G401 (cell line): ENCODE measurements around the gene SLC22A5. TPM values are rescaled to one million over a fixed set of nuclear protein-coding genes. Genes with fewer than 3 reads are reported as not detected.

Experiments
- DNase-seq: peaks from one replicate; pipeline ENCODE4 v3.0.0-alpha.2; 2015; ENCODE audit warnings: low spot score
- in situ Hi-C: cut with HindIII; loops from 2 replicates; pipeline ENCODE4 v1.10.0; 2016; ENCODE audit warnings: low sequenced_read_pairs, mixed read lengths
- total RNA-seq: library from RNA; depleted of rRNA; stranded (reverse); fragments of >200 nt; shearing (Covaris generic); gene quantifications from 2 replicates; pipeline ENCODE4 v1.2.3, GENCODE V29; 2014; rRNA removed

The SLC22A5 gene
- total RNA-seq = 5.3 and 5.4 TPM in 2 replicates

- peak; percentile 82 for DNase-seq
- in situ Hi-C loops = no loop called here
These were observed at the start of gene SLC22A5 for GRCh38 chr5:132369474-132370180. TSS of gene SLC22A5 (plus strand) at chr5:132369710. CDS start at chr5:132369973, 263 bp downstream.

DNA sequence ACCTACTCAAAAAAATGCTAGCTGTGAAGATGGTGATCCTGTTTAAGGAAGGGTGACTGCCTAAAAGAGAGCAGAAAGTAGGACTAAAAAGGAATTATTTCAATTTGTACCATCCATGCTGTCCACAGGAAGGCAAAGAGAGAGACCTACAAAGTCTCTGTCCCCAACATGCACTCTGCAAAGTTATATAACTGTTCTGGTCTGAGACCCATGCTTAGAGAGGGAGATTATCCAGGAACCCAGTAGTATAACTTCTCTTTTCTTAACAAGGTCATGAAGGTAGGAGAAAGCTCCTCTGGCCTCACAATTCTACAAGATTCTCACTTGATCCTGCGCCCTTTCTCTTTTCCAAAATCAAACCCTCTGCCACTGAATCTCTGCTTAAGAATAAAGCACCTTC is 49.5 kb upstream of the SLC22A5 start:
- DNase-seq = no peak

GRCh38 chr5:132321109-132321721 is 48.3 kb upstream of the SLC22A5 start:
- in situ Hi-C loops = no loop called here
- peak; percentile 75 for DNase-seq

More for the DNA sequence above, 49.5 kb upstream of the SLC22A5 start:
- in situ Hi-C loops = no loop called here

DNA sequence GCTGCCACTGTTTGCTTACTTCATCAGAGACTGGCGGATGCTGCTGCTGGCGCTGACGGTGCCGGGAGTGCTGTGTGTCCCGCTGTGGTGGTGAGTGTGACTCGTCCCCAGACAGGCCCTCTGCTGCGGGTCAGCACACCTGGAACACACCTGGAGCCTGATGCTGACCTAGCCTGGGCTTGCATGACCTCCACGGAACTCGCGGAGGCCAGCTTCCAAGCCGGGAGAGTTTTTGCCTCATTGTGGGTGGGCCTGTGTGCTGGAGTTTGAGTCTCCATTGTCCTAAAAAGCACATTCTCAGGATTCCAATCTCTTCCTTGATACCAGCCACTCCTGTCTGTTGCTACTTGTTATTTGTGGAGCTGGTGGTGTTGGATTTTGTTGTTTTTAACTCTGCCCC is 47.2 kb upstream of the SLC22A5 start:
- in situ Hi-C loops = no loop called here
- DNase-seq = no peak

DNA sequence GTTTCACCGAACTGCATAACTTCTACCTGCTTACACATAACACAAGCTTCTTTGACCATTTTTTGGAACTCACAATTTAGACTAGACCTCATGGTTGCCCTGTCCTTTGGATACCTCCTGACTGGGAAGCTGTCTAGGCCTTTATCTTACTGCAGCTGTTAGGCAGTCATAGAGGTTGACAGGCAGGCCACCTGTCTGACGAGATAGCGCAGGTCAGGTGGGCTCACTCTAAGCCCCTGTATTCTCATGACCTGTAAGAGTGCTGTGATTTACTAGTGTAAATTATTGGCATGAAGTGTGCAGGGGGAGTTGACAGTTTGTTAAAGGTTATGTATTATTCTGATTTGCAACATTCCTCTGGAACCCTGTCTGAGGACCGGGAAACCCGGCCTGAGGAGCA is 46.3 kb upstream of the SLC22A5 start:
- in situ Hi-C loops = no loop called here

DNA sequence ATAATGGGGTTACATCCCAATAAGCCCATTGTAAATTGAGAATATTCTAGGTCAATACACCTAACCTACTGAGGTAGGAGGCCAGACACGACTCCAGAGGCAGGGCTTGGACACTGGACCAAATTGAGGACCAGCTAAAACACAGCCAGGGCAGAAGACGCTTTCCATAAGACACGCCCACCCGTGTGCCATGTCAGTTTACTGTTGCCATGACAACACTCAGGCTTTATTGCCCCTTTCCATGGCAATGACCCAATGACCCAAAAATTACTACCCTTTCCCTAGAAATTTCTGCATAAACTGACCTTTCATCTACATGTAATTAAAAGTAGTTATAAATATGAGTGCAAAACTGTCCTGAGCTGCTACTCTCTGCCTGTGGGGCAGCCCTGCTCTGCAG is 43.8 kb upstream of the SLC22A5 start:
- DNase-seq = no peak
- in situ Hi-C loops = no loop called here

More for the DNA sequence above, 46.3 kb upstream of the SLC22A5 start:
- DNase-seq = no peak

- DNase-seq = no peak
- in situ Hi-C loops = no loop called here
These were observed 42.1 kb upstream of the SLC22A5 start for GRCh38 chr5:132327252-132327955.

- no peak for DNase-seq
- in situ Hi-C loops = no loop called here
These were observed 34.7 kb upstream of the SLC22A5 start for GRCh38 chr5:132334812-132335211.

DNA sequence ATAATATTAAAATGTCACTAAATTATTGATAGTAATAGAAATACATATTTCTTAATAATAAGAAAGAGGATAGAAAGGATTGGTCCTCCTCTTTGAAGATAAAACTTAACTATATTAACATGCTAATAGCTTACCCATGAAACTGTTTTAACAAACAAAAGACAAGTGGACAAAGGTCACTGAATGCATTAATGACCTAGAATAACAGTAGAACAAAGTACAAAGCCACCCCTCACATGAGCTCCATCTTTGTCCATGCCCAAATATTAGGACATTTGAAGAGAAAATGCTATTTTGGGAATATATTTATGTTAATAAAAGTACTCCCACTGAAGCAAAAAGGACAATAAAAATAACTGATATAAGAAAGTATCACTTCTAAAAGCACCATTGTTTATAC is 34.1 kb upstream of the SLC22A5 start:
- no peak for DNase-seq
- in situ Hi-C loops = no loop called here

DNA sequence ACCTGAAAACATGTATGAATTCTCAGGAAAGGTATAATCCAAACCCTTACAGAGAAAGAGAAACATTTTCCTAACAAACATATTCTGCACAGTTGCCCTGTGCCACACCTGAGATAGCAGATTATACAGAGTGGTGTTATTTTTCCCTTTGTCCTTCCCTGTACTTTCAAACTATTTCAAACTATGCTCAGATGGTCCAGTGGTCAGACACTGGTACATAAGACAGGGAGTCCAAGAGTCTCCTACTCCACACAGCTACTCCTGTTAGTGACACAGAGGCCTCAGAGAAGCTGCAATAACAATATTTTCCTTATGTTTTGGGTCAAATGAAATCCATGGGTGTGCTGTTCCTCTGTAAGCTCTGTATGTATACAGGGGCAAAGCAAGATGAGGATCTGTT is 30.0 kb upstream of the SLC22A5 start:
- no peak for DNase-seq
- in situ Hi-C loops = no loop called here

- DNase-seq = no peak
- in situ Hi-C loops = no loop called here
These were observed 27.0 kb upstream of the SLC22A5 start for GRCh38 chr5:132342291-132343180.

GRCh38 chr5:132344775-132345514 is 24.6 kb upstream of the SLC22A5 start:
- in situ Hi-C loops = no loop called here
- peak; percentile 13 for DNase-seq

- in situ Hi-C loops = no loop called here
- no peak for DNase-seq
These were observed 16.0 kb upstream of the SLC22A5 start for GRCh38 chr5:132353486-132353995.

- in situ Hi-C loops = no loop called here
- no peak for DNase-seq
These were observed 14.9 kb upstream of the SLC22A5 start for GRCh38 chr5:132354381-132355139.

- in situ Hi-C loops = no loop called here
- no peak for DNase-seq
These were observed 14.3 kb upstream of the SLC22A5 start for GRCh38 chr5:132355140-132355765.

- no peak for DNase-seq
- in situ Hi-C loops = no loop called here
These were observed 10.7 kb upstream of the SLC22A5 start for GRCh38 chr5:132358775-132359174.

DNA sequence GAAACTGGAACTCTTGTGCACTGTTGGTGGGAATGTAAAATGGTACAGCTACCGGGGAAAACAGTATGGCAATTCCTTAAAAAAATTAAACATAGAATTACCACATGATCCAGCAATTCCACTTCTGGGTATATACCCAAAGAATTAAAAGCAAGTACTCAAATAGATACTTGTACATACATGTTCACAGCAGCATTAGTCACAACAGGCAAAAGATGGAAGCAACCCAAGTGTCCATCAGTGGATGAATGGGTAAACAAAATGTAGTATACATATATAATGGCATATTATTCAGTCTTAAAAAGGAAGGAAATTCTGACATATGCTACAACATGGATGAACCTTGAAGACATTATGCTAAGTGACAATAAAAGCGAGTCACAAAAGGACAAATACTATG is 7.4 kb upstream of the SLC22A5 start:
- in situ Hi-C loops = no loop called here
- no peak for DNase-seq
